ENCODE results near the gene KMO. TPM values are rescaled to one million over a fixed set of nuclear protein-coding genes. Genes with fewer than 3 reads are reported as not detected.

KMO gene
- total RNA-seq, 1 experiment from 2014 or later: 5.8 TPM

DNA sequence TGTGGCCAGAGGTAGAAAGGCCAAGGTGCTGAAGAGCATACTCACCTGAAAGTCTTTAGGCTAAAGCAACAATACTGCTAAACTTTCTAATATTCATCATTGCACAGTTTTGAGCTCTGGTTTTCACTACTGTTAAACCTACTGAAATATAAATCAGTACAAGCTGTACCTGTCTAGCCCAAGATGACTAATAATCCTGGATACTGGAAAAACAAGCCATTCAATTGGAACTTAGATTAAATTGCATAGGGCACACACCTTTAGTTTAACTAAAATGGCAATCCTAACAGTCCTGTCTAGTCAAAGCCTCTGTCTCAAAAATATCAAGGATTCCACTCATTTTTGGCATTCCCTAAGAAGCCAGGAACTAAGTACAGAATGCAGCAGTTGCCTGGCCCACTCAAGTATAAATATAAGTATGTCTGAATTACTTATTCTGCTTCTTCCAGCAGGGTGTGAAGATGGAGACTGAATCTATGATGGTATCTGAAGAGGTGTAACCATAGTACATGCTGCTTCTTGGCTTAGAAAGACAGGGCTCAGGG is 104.9 kb downstream of the KMO start:
- H3K9me2 ChIP-seq (replicated peaks; ENCODE audit: insufficient read depth, low read length): no peaks in the 10 kb centered on the region
- H3K9me3 ChIP-seq (ENCODE audit: low read length): no peaks in the 10 kb centered on the region
- H2AFZ ChIP-seq (ENCODE audit: low read length): no peak overlapping the region
- peaks cover 35% of the 10 kb centered on the region for H3K4me1 ChIP-seq (ENCODE audit: low read length)
- H3K27ac ChIP-seq (ENCODE audit: low read length): no peak overlapping the region
- H3K4me3 ChIP-seq (ENCODE audit: low read length): no peak overlapping the region
- H3K4me2 ChIP-seq (ENCODE audit: low read depth, low read length, poor library complexity, severe bottlenecking): no peak overlapping the region
- H3K79me2 ChIP-seq (ENCODE audit: low read length): no peaks in the 10 kb centered on the region
- peaks cover 15% of the 10 kb centered on the region; the same call in 1 of the 2 replicates for H4K20me1 ChIP-seq (ENCODE audit: insufficient read depth, low read depth, low read length)
- DNase-seq: no peak
- H3K36me3 ChIP-seq (ENCODE audit: insufficient read depth, low read length): peaks cover 3% of the 10 kb centered on the region; the same call in 1 of the 2 replicates
- H3K9ac ChIP-seq (ENCODE audit: low read length): no peak overlapping the region
- H3K27me3 ChIP-seq (ENCODE audit: low read length): no peaks in the 10 kb centered on the region

DNA sequence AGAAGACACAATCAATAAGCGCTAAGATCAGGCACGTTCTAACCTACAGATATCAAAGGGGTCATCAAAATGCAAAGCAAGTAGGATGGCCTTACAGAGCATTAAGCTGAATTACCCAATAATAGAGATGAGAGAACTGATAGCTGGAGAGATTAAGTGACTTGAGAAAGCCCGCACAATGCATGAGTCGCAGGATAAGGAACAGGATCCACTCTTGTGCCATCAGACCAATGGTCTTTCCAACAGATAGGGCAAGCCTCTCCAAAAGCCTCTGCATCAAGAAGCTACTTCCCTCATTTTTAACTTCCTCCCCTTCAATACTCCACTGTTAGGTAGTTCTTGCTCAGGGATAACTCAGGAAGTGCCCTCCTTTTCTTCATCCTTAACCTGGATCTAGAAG is 105.4 kb downstream of the KMO start:
- Histone ChIP-seq H3K9ac (ENCODE audit: low read length) (no peak overlapping the region), H3K27me3 (ENCODE audit: low read length) (no peaks in the 10 kb centered on the region), H3K4me2 (ENCODE audit: low read depth, low read length, poor library complexity, severe bottlenecking) (no peak overlapping the region), H3K9me2 (replicated peaks; ENCODE audit: insufficient read depth, low read length) (no peaks in the 10 kb centered on the region), H2AFZ (ENCODE audit: low read length) (no peak overlapping the region), H3K4me3 (ENCODE audit: low read length) (no peak overlapping the region), H3K79me2 (ENCODE audit: low read length) (no peaks in the 10 kb centered on the region), H3K27ac (ENCODE audit: low read length) (no peak overlapping the region), H3K4me1 (ENCODE audit: low read length) (peaks cover 35% of the 10 kb centered on the region), H3K36me3 (ENCODE audit: insufficient read depth, low read length) (peaks cover 3% of the 10 kb centered on the region; the same call in 1 of the 2 replicates), H3K9me3 (ENCODE audit: low read length) (no peaks in the 10 kb centered on the region), H4K20me1 (ENCODE audit: insufficient read depth, low read depth, low read length) (peaks cover 15% of the 10 kb centered on the region; the same call in 1 of the 2 replicates)
- DNase-seq: no peak

DNA sequence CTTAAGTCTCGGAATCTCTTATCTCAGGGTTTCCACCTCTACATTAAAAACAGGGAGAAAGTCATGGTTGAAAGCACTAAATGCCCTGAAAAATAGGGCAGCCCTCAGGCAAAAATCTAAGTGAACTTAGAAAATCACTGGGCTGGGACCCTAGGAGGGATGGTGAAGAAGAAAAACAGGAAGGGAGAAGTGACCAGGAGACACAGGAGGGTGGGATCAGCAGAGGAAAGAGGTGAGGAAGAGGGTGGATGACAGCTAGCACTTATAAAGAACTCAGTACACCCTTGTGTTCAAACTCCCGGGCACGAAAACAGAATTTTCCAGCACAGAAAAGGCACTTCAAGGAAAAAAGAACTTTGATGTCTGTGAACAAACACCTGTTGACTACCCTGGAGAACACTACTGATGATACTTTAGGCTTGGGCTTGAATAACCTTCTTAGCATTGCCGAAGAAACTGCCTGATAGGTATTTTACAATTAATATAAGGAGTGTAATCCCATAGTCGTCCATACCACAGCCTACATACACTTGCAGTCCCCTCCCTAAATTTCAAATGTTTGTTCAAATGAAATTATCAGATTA is 106.0 kb downstream of the KMO start:
- Histone ChIP-seq H3K9ac (ENCODE audit: low read length) (no peak overlapping the region), H3K9me2 (replicated peaks; ENCODE audit: insufficient read depth, low read length) (no peaks in the 10 kb centered on the region), H4K20me1 (ENCODE audit: insufficient read depth, low read depth, low read length) (peaks cover 15% of the 10 kb centered on the region; the same call in 1 of the 2 replicates), H3K27me3 (ENCODE audit: low read length) (no peaks in the 10 kb centered on the region), H3K4me2 (ENCODE audit: low read depth, low read length, poor library complexity, severe bottlenecking) (peak overlapping the region; percentile 80), H3K27ac (ENCODE audit: low read length) (no peak overlapping the region), H3K36me3 (ENCODE audit: insufficient read depth, low read length) (peaks cover 3% of the 10 kb centered on the region; the same call in 1 of the 2 replicates), H3K79me2 (ENCODE audit: low read length) (no peaks in the 10 kb centered on the region), H2AFZ (ENCODE audit: low read length) (no peak overlapping the region), H3K9me3 (ENCODE audit: low read length) (no peaks in the 10 kb centered on the region), H3K4me1 (ENCODE audit: low read length) (peaks cover 35% of the 10 kb centered on the region), H3K4me3 (ENCODE audit: low read length) (no peak overlapping the region)
- no peak for DNase-seq

GRCh38 chr1:241638909-241639622 is 106.9 kb downstream of the KMO start:
- Histone ChIP-seq H3K9me3 (ENCODE audit: low read length) (no peaks in the 10 kb centered on the region), H3K79me2 (ENCODE audit: low read length) (no peaks in the 10 kb centered on the region), H3K27me3 (ENCODE audit: low read length) (no peaks in the 10 kb centered on the region), H4K20me1 (ENCODE audit: insufficient read depth, low read depth, low read length) (peaks cover 15% of the 10 kb centered on the region; the same call in 1 of the 2 replicates), H3K9me2 (replicated peaks; ENCODE audit: insufficient read depth, low read length) (no peaks in the 10 kb centered on the region), H2AFZ (ENCODE audit: low read length) (no peak overlapping the region), H3K9ac (ENCODE audit: low read length) (peak overlapping the region; percentile 77), H3K4me1 (ENCODE audit: low read length) (peaks cover 39% of the 10 kb centered on the region), H3K36me3 (ENCODE audit: insufficient read depth, low read length) (peaks cover 3% of the 10 kb centered on the region; the same call in 1 of the 2 replicates), H3K27ac (ENCODE audit: low read length) (no peak overlapping the region), H3K4me2 (ENCODE audit: low read depth, low read length, poor library complexity, severe bottlenecking) (peak overlapping the region; percentile 80), H3K4me3 (ENCODE audit: low read length) (peak overlapping the region; percentile 84)
- DNase-seq: peak; percentile 74

DNA sequence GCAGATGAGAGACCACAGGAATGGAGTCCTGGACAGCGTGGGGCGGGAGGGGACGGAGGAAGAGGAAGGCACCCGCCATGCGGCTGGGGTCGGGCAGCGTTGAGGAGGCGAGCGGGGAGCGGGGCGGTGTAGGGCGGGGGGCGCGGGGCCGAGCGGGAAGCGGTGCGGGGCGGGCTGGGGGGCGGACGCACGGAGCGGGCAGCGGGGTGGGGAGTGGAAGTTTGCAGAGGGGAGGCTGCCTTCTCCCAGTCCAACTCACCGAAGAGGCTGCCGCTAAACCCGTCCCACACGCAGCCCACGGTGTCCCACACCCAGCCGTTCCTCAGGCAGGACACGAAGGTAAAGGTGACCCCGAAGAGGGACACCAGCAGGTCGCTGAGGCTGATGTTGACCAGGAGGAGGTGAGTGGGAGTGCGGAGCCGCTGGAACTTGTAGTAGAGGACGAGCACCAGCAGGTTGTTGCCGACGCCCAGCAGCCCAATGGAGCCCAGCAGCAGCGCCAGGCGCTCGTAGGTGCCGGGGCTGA is 107.5 kb downstream of the KMO start:
- Histone ChIP-seq H3K4me1 (ENCODE audit: low read length) (peaks cover 39% of the 10 kb centered on the region), H3K79me2 (ENCODE audit: low read length) (no peaks in the 10 kb centered on the region), H4K20me1 (ENCODE audit: insufficient read depth, low read depth, low read length) (peaks cover 15% of the 10 kb centered on the region; the same call in 1 of the 2 replicates), H3K27me3 (ENCODE audit: low read length) (no peaks in the 10 kb centered on the region), H3K4me3 (ENCODE audit: low read length) (peak overlapping the region; percentile 84), H3K9me3 (ENCODE audit: low read length) (no peaks in the 10 kb centered on the region), H3K4me2 (ENCODE audit: low read depth, low read length, poor library complexity, severe bottlenecking) (peak overlapping the region; percentile 80), H3K36me3 (ENCODE audit: insufficient read depth, low read length) (peaks cover 3% of the 10 kb centered on the region; the same call in 1 of the 2 replicates), H2AFZ (ENCODE audit: low read length) (peak overlapping the region; percentile 87), H3K27ac (ENCODE audit: low read length) (no peak overlapping the region), H3K9ac (ENCODE audit: low read length) (peak overlapping the region; percentile 77), H3K9me2 (replicated peaks; ENCODE audit: insufficient read depth, low read length) (no peaks in the 10 kb centered on the region)
- DNase-seq: no peak

DNA sequence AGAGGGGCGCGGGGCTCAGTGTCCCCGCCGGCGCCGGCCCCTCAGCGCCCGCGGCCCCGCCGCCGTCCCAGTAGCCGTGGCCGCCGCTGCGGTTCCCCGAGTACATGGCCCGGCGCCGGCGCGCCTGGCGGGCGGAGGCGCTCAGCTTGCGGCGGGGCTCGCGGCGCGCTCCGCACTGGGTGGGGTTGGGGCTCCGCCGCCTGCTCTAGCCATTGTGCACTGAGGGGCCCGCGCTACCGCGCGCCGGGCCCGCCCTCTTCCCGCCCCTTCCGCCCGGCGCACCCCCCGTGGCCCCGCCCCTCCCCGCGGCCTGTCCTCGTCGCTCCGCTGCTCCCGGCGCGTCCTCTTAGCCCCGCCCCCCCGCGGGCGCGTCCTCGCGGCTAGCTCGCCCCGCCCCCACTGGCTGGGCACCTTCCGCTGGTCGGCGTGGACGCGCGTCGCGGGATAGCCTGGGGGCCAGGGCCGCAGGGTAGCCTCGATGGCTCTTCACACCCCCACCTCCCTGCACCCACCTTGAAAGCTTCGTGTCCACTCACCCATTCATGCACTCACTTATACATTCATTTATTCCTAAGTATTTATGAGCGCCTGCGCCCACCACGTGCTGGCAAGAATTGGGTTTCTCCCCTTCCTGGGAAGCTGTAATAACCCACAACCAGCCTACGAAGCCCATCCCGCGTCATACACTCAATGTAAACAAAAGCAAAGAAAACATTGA is 108.1 kb downstream of the KMO start, which contains the start of the genes CHML and OPN3:
Gene CHML (minus strand): TSS at position 221 of the 718 bp plus-strand sequence. CDS start 4,603 bp downstream, outside the sequence.
Gene OPN3 (minus strand): TSS at position 221 of the 718 bp plus-strand sequence. CDS start 115 bp downstream, at position 106.
- DNase-seq: peak; percentile 96
- Histone ChIP-seq H2AFZ (ENCODE audit: low read length) (peak within 1 kb of the TSS; percentile 87), H3K9me2 (replicated peaks; ENCODE audit: insufficient read depth, low read length) (no peaks in the 10 kb centered on the region), H4K20me1 (ENCODE audit: insufficient read depth, low read depth, low read length) (peaks cover 15% of the 10 kb centered on the region; the same call in 1 of the 2 replicates), H3K9ac (ENCODE audit: low read length) (peak within 1 kb of the TSS; percentile 77), H3K79me2 (ENCODE audit: low read length) (no peaks in the 10 kb centered on the region), H3K27ac (ENCODE audit: low read length) (peak within 1 kb of the TSS; percentile 66), H3K4me2 (ENCODE audit: low read depth, low read length, poor library complexity, severe bottlenecking) (peak within 1 kb of the TSS; percentile 80), H3K27me3 (ENCODE audit: low read length) (no peaks in the 10 kb centered on the region), H3K9me3 (ENCODE audit: low read length) (no peaks in the 10 kb centered on the region), H3K4me1 (ENCODE audit: low read length) (peaks cover 39% of the 10 kb centered on the region), H3K36me3 (ENCODE audit: insufficient read depth, low read length) (peaks cover 3% of the 10 kb centered on the region; the same call in 1 of the 2 replicates), H3K4me3 (ENCODE audit: low read length) (peak within 1 kb of the TSS; percentile 84)

DNA sequence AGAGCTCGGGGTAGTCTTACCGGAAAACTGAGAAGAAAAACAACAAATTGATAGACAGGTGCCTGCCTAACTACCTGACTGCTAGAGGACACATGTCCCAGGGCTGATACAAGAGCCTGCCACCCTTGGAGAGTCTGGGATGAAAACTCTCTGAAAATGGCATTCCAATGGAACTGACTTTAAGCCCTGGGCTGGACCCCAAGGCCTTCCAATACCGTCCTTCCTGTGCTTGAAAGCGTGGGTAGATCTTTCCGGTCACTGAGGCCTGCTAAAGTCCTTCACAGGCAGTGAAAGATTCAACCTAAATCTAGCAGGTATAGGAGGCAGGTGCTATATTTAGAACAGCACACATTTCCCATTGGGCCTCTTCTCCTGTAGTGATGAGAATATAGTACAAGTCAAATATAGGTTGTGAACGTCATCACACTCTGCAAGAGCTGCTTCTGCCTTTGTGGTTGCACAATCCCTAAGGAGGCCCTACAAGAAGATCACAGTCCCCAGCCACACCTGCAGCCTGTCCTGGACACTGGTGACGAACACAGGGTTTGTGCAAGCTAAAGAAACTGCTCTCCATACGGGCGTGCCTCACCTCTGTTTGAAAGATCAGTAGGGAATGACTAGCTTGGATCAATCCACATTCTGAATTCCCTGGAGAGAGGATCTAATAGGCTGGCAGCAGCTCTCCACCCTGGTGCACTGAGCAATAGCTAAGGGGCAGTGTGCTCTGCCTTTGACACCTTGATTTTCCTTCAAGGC is 108.9 kb downstream of the KMO start:
- Histone ChIP-seq H3K4me3 (ENCODE audit: low read length) (peak overlapping the region; percentile 62), H3K4me1 (ENCODE audit: low read length) (peaks cover 33% of the 10 kb centered on the region), H3K36me3 (ENCODE audit: insufficient read depth, low read length) (no peaks in the 10 kb centered on the region), H3K9me2 (replicated peaks; ENCODE audit: insufficient read depth, low read length) (no peaks in the 10 kb centered on the region), H4K20me1 (ENCODE audit: insufficient read depth, low read depth, low read length) (peaks cover 15% of the 10 kb centered on the region; the same call in 1 of the 2 replicates), H3K4me2 (ENCODE audit: low read depth, low read length, poor library complexity, severe bottlenecking) (peak overlapping the region; percentile 70), H3K27me3 (ENCODE audit: low read length) (no peaks in the 10 kb centered on the region), H2AFZ (ENCODE audit: low read length) (peak overlapping the region; percentile 34; the same call in 1 of the 2 replicates), H3K9me3 (ENCODE audit: low read length) (no peaks in the 10 kb centered on the region), H3K79me2 (ENCODE audit: low read length) (no peaks in the 10 kb centered on the region), H3K9ac (ENCODE audit: low read length) (peak overlapping the region; percentile 57), H3K27ac (ENCODE audit: low read length) (peak overlapping the region; percentile 66)
- DNase-seq: peak; percentile 92

All from Karpas-422 (cell line).